ENCODE measurements around the gene F13A1. TPM values are rescaled to one million over a fixed set of nuclear protein-coding genes. Genes with fewer than 3 reads are reported as not detected.

The F13A1 gene
- total RNA-seq, 4 donors from 2014 or later: 94.2 to 147 (median 113) TPM

GRCh38 chr6:6199678-6200077 lies 120.8 kb downstream of the F13A1 start:
- Histone ChIP-seq H3K9me3 (no peaks in the 10 kb centered on the region), H3K27ac (no peak overlapping the region), H3K4me3 (no peak overlapping the region), H3K4me1 (peaks cover 0 to 12% (median 0%) of the 10 kb centered on the region in 4 donors), H3K36me3 (no peaks in the 10 kb centered on the region), H3K27me3 (no peaks in the 10 kb centered on the region)
- no peak for TF ChIP-seq EP300 (IDR thresholded peaks at IDR 0.05)
- TF ChIP-seq POLR2A (IDR thresholded peaks at IDR 0.05): no peak
- TF ChIP-seq CTCF (IDR thresholded peaks at IDR 0.05): no peak
- 90 to 91% methylated on average over 3 of the region's 3 CpGs for WGBS, 2 donors
- no peak for DNase-seq (ENCODE audit: low spot score in 2 of 2)

- no peak for DNase-seq (ENCODE audit: low spot score in 2 of 2)
- no peaks in the 10 kb centered on the region for H3K9me3 ChIP-seq
- H3K27me3 ChIP-seq: no peaks in the 10 kb centered on the region
- 51 to 52% methylated on average over 3 of the region's 3 CpGs for whole genome bisulfite sequencing, 2 donors
- TF ChIP-seq POLR2A (IDR thresholded peaks at IDR 0.05): no peak
- TF ChIP-seq CTCF (IDR thresholded peaks at IDR 0.05): no peak
- TF ChIP-seq EP300 (IDR thresholded peaks at IDR 0.05): no peak
- peaks cover 0 to 10% (median 0%) of the 10 kb centered on the region in 4 donors for H3K4me1 ChIP-seq
- no peak overlapping the region for H3K4me3 ChIP-seq
- no peaks in the 10 kb centered on the region for H3K36me3 ChIP-seq
- no peak overlapping the region for H3K27ac ChIP-seq
Measured at GRCh38 chr6:6196762-6197161, 123.7 kb downstream of the F13A1 start.

GRCh38 chr6:6195080-6195479 lies 125.4 kb downstream of the F13A1 start:
- H3K36me3 ChIP-seq: no peaks in the 10 kb centered on the region
- TF ChIP-seq CTCF (IDR thresholded peaks at IDR 0.05) (no peak), EP300 (IDR thresholded peaks at IDR 0.05) (no peak), POLR2A (IDR thresholded peaks at IDR 0.05) (no peak)
- H3K27ac ChIP-seq: no peak overlapping the region
- no peaks in the 10 kb centered on the region for H3K27me3 ChIP-seq
- H3K4me1 ChIP-seq: no peaks in the 10 kb centered on the region
- no peak overlapping the region for H3K4me3 ChIP-seq
- H3K9me3 ChIP-seq: no peaks in the 10 kb centered on the region
- WGBS, 2 donors: 77 to 83% methylated on average over 1 of the region's 1 CpG
- DNase-seq (ENCODE audit: low spot score in 2 of 2): no peak

GRCh38 chr6:6193221-6193745 lies 127.2 kb downstream of the F13A1 start:
- DNase-seq (ENCODE audit: low spot score in 2 of 2): no peak
- Histone ChIP-seq H3K4me3 (no peak overlapping the region), H3K27ac (no peak overlapping the region), H3K27me3 (no peaks in the 10 kb centered on the region), H3K9me3 (no peaks in the 10 kb centered on the region), H3K36me3 (no peaks in the 10 kb centered on the region), H3K4me1 (no peaks in the 10 kb centered on the region)
- TF ChIP-seq CTCF (IDR thresholded peaks at IDR 0.05) (no peak), EP300 (IDR thresholded peaks at IDR 0.05) (no peak), POLR2A (IDR thresholded peaks at IDR 0.05) (no peak)
- WGBS, 2 donors: 76 to 86% methylated on average over 7 of the region's 7 CpGs

GRCh38 chr6:6191909-6192308 lies 128.6 kb downstream of the F13A1 start:
- no peaks in the 10 kb centered on the region for H3K9me3 ChIP-seq
- no peaks in the 10 kb centered on the region for H3K27me3 ChIP-seq
- no peaks in the 10 kb centered on the region for H3K36me3 ChIP-seq
- 90 to 96% methylated on average over 1 of the region's 1 CpG for WGBS, 2 donors
- H3K4me1 ChIP-seq: no peaks in the 10 kb centered on the region
- TF ChIP-seq POLR2A (IDR thresholded peaks at IDR 0.05) (no peak), CTCF (IDR thresholded peaks at IDR 0.05) (no peak), EP300 (IDR thresholded peaks at IDR 0.05) (no peak)
- H3K27ac ChIP-seq: no peak overlapping the region
- no peak for DNase-seq (ENCODE audit: low spot score in 2 of 2)
- H3K4me3 ChIP-seq: no peak overlapping the region
